Measurements from ENCODE around the gene KIAA1328. TPM values are rescaled to one million over a fixed set of nuclear protein-coding genes. Genes with fewer than 3 reads are reported as not detected.

The KIAA1328 gene
- total and polyA plus RNA-seq, 9 of the 15 experiments (the other 6 are each of a cell fraction or from before 2014, with no cell fraction given), result 4.0 to 8.6 (median 7.4) TPM

DNA sequence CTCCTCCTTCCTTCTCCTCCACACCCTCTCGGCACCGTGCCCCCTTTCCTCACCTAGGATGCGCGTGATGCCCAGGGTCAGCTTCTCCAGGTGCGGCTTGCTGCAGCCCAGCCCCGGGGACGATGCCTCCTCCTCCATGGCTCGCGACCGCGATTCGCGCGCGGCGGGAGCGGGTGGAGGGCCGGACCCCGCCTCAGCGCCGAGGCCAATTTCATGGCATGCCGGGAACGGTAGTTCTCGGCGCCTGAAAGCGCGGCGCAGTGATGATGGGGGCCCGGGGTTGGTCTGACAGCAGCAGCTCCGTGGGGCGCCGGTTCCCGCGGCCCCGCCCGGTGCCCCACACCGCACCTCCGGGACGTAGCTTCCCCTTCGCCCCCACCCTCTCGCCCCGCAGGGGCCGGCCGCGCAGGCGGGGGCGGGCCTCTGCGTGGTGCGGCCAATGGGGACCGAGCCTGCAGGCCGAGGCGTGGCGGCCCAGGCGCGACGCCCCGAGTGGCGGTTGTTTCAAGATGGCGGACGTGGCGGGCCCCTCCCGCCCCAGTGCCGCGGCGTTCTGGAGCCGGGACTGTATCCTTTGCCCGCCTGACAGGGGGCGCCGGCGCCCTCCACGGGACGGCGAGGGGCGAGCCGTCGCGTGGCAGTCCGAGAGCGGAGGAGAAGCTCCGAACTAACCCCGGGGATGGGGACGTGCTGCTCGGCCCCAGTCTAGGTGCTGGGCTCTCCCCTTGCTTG, at the start of gene KIAA1328, which contains the start of gene TPGS2 (continued):
- TF ChIP-seq RERE (CRISPR knock-in tag; IDR thresholded peaks at IDR 0.05; ENCODE audit: borderline replicate concordance) (no peak), HNRNPK (IDR thresholded peaks at IDR 0.05; ENCODE audit: low read depth, low read length, poor library complexity, severe bottlenecking) (no peak), RHOXF2B (CRISPR knock-in tag; conservative IDR thresholded peaks at IDR 0.05) (no peak), HEY1 (CRISPR knock-in tag; IDR thresholded peaks at IDR 0.05; ENCODE audit: borderline replicate concordance) (no peak), NFRKB (IDR thresholded peaks at IDR 0.05; ENCODE audit: low read depth) (0 out of 2 replicates have a peak, but pooled peaks have one; percentile 4), CEBPZ (IDR thresholded peaks at IDR 0.05; ENCODE audit: borderline replicate concordance, low read depth, low read length) (no peak), C11orf30 (IDR thresholded peaks at IDR 0.05; ENCODE audit: low read depth) (peak; percentile 13), BRD9 (IDR thresholded peaks at IDR 0.05; ENCODE audit: low read depth, partially characterized antibody) (no peak), PATZ1 (CRISPR knock-in tag; IDR thresholded peaks at IDR 0.05; ENCODE audit: borderline replicate concordance) (no peak), ZKSCAN1 (IDR thresholded peaks at IDR 0.05; ENCODE audit: low read depth, low read length) (no peak), MTA1 (IDR thresholded peaks at IDR 0.05; ENCODE audit: borderline replicate concordance) (peak; percentile 89; the same call in 1 of the 2 replicates), BRF2 (IDR thresholded peaks at IDR 0.05; ENCODE audit: borderline replicate concordance, insufficient read depth, insufficient read length) (no peak)
- TF ChIP-seq, protein P1, sequence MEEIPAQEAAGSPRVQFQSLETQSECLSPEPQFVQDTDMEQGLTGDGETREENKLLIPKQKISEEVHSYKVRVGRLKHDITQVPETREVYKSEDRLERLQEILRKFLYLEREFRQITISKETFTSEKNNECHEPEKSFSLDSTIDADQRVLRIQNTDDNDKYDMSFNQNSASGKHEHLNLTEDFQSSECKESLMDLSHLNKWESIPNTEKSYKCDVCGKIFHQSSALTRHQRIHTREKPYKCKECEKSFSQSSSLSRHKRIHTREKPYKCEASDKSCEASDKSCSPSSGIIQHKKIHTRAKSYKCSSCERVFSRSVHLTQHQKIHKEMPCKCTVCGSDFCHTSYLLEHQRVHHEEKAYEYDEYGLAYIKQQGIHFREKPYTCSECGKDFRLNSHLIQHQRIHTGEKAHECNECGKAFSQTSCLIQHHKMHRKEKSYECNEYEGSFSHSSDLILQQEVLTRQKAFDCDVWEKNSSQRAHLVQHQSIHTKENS (CRISPR knock-in tag; IDR thresholded peaks at IDR 0.05), result no peak

All from K562 (cell line).